ENCODE data around the gene LYSMD4. TPM values are rescaled to one million over a fixed set of nuclear protein-coding genes. Genes with fewer than 3 reads are reported as not detected.

Gene LYSMD4
- total and polyA plus RNA-seq, 2 of the 8 experiments (the other 6 are each of a cell fraction or from before 2014, with no cell fraction given), result 7.5 to 17.5 TPM

- TF ChIP-seq SIX5 (IDR thresholded peaks at IDR 0.05; ENCODE audit: low read depth, low read length), result no peak
- no peak for TF ChIP-seq EZH2 (IDR thresholded peaks at IDR 0.05; ENCODE audit: low read depth, low read length, severe bottlenecking)
- TF ChIP-seq NRF1 (IDR thresholded peaks at IDR 0.05; ENCODE audit: low read depth, low read length), result no peak
- TF ChIP-seq CBX8 (IDR thresholded peaks at IDR 0.05; ENCODE audit: borderline replicate concordance, low read depth, low read length), result no peak
- TF ChIP-seq SRF (IDR thresholded peaks at IDR 0.05; ENCODE audit: low read depth, low read length), result no peak
- no peak for TF ChIP-seq MAFK (IDR thresholded peaks at IDR 0.05; ENCODE audit: low read depth, low read length)
- TF ChIP-seq SP2 (IDR thresholded peaks at IDR 0.05; ENCODE audit: low read length), result no peak
Measured at GRCh38 chr15:99729327-99729726, 3.9 kb downstream of the LYSMD4 start (continued).

Data from H1 (cell line).